Liver (tissue), 9 donors: ENCODE measurements around the gene PES1. TPM values are rescaled to one million over a fixed set of nuclear protein-coding genes. Genes with fewer than 3 reads are reported as not detected.
"Not testable (repeated sequence)": the region's sequence is repeated elsewhere in the genome, so short reads cannot be mapped to it uniquely, and the experiment has no call there.

Experiments
- DNase-seq: peaks from one replicate; pipeline ENCODE4 v3.0.0-alpha.2; 2017; ENCODE audit warnings: low spot score
- H3K27ac ChIP-seq, 2 donors: one replicate each; pipeline ENCODE4 v1.7.0; 2013; ENCODE audit warnings: inconsistent platforms in 2 of 2, low read length in 2 of 2, control low read depth in 1 of 2, low read depth in 1 of 2, mild to moderate bottlenecking in 1 of 2
- H3K27me3 ChIP-seq, 4 donors: one replicate each; pipeline versions ENCODE4 v1.6.1 to v1.7.0; 2013; ENCODE audit warnings: low read length in 3 of 4, inconsistent platforms in 1 of 4, mild to moderate bottlenecking in 1 of 4, moderate library complexity in 1 of 4; ENCODE audit not compliant: control insufficient read depth in 4 of 4, insufficient read depth in 4 of 4
- H3K36me3 ChIP-seq, 4 donors: one replicate each; pipeline versions ENCODE4 v1.6.1 to v1.7.0; 2013; ENCODE audit warnings: low read length in 3 of 4, mild to moderate bottlenecking in 3 of 4, low read depth in 1 of 4, moderate library complexity in 1 of 4; ENCODE audit not compliant: control insufficient read depth in 4 of 4, insufficient read depth in 3 of 4
- H3K4me1 ChIP-seq, 4 donors: one replicate each; pipeline versions ENCODE4 v1.6.1 to v1.7.0; 2013; ENCODE audit warnings: low read length in 3 of 4, mild to moderate bottlenecking in 3 of 4, moderate library complexity in 1 of 4; ENCODE audit not compliant: control insufficient read depth in 4 of 4, insufficient read depth in 4 of 4
- H3K4me3 ChIP-seq, 3 donors: one replicate each; pipeline versions ENCODE4 v1.6.1 to v1.7.0; 2013; ENCODE audit warnings: low read length in 3 of 3, control low read depth in 1 of 3, low read depth in 1 of 3, mild to moderate bottlenecking in 1 of 3
- H3K9ac ChIP-seq, 2 donors: one replicate each; pipeline ENCODE4 v1.7.0; 2013; ENCODE audit warnings: low read length in 2 of 2, mild to moderate bottlenecking in 2 of 2, moderate library complexity in 2 of 2, control low read depth in 1 of 2, low read depth in 1 of 2
- H3K9me3 ChIP-seq, 4 donors: one replicate each; pipeline versions ENCODE4 v1.6.1 to v1.7.0; 2013; ENCODE audit warnings: low read length in 3 of 4; ENCODE audit not compliant: control insufficient read depth in 4 of 4
- CTCF ChIP-seq: fragments of 150-350 bp; IDR thresholded peaks from 2 replicates; pipeline ENCODE4 v1.5.1; 2017; ENCODE audit warnings: improper control_type of control experiment, low read depth, low read length; ENCODE audit not compliant: missing input control
- FOXA1 ChIP-seq: IDR thresholded peaks from 2 replicates; pipeline ENCODE4 v1.6.1; 2016; ENCODE audit warnings: antibody characterized with exemption
- FOXA2 ChIP-seq: IDR thresholded peaks from 2 replicates; pipeline ENCODE4 v1.6.1; 2016; ENCODE audit warnings: antibody characterized with exemption
- GABPA ChIP-seq, 2 donors: IDR thresholded peaks in 1 of 2; conservative IDR thresholded peaks in 1 of 2; 2 replicates each; pipeline ENCODE4 v1.6.1; 2016; ENCODE audit warnings: antibody characterized with exemption in 2 of 2, mild to moderate bottlenecking in 1 of 2, moderate library complexity in 1 of 2
- HNF4A ChIP-seq, 2 donors: conservative IDR thresholded peaks; 2 replicates each; pipeline ENCODE4 v1.6.1; 2016; ENCODE audit warnings: antibody characterized with exemption in 2 of 2, mild to moderate bottlenecking in 2 of 2
- HNF4G ChIP-seq: IDR thresholded peaks from 2 replicates; pipeline ENCODE4 v1.6.1; 2016; ENCODE audit warnings: antibody characterized with exemption
- JUND ChIP-seq, 2 donors: IDR thresholded peaks; 2 replicates each; pipeline ENCODE4 v1.6.1; 2016; ENCODE audit warnings: antibody characterized with exemption in 2 of 2
- RAD21 ChIP-seq, 2 donors: IDR thresholded peaks; 2 replicates each; pipeline ENCODE4 v1.6.1; 2016; ENCODE audit warnings: antibody characterized with exemption in 2 of 2, mild to moderate bottlenecking in 2 of 2
- RXRA ChIP-seq, 2 donors: IDR thresholded peaks; 2 replicates each; pipeline ENCODE4 v1.6.1; 2017 to 2018; ENCODE audit warnings: antibody characterized with exemption in 2 of 2, mild to moderate bottlenecking in 1 of 2
- SP1 ChIP-seq: IDR thresholded peaks from 2 replicates; pipeline ENCODE4 v1.6.1; 2018; ENCODE audit warnings: antibody characterized with exemption, mild to moderate bottlenecking
- TAF1 ChIP-seq: conservative IDR thresholded peaks from 2 replicates; pipeline ENCODE4 v1.6.1; 2016; ENCODE audit warnings: antibody characterized with exemption, mild to moderate bottlenecking
- YY1 ChIP-seq: IDR thresholded peaks from 2 replicates; pipeline ENCODE4 v1.6.1; 2016; ENCODE audit warnings: antibody characterized with exemption, mild to moderate bottlenecking
- ZBTB33 ChIP-seq: IDR thresholded peaks from 2 replicates; pipeline ENCODE4 v1.6.1; 2016; ENCODE audit warnings: antibody characterized with exemption
- WGBS: extraction: QIAGEN DNeasy Blood & Tissue Kit; methylation state at CpG from one replicate; pipeline ENCODE4 v1.1.7; 2013; 5-methylcytosine and 5-hydroxymethylcytosine counted together
- polyA plus RNA-seq, 2 donors: library from polyadenylated mRNA; stranded (reverse) in 1 of 2; unstranded in 1 of 2; fragments of 200-250 nt in 1 of 2; fragments of >200 nt in 1 of 2; fragmentation: Nextera tagmentation in 1 of 2; extraction: Ambion mirVana in 1 of 2; gene quantifications; one replicate each; pipeline versions ENCODE4 v1.2.1 to v1.2.3, GENCODE V29; 2013 to 2015
- total RNA-seq, 2 donors: library from RNA; depleted of rRNA; stranded (reverse); fragments of >200 nt; gene quantifications; one replicate each; pipeline ENCODE4 v1.2.3, GENCODE V29; 2014
- donor health status: healthy.
- donor health status: healthy.
- donor health status: healthy.
- donor health status: healthy.
- donor health status: healthy.

Gene PES1
- total and polyA plus RNA-seq, 4 donors, result 20.0 to 33.1 (median 22.3) TPM

GRCh38 chr22:30634471-30635233, 42.9 kb upstream of the PES1 start:
- H3K4me3 ChIP-seq, result no peak overlapping the region

GRCh38 chr22:30631469-30631868, 39.8 kb upstream of the PES1 start:
- H3K27me3 ChIP-seq, H3K36me3 ChIP-seq, H3K4me3 ChIP-seq, DNase-seq, H3K9me3 ChIP-seq, H3K9ac ChIP-seq, H3K27ac ChIP-seq: not testable (repeated sequence)
- 94% methylated on average over 18 of the region's 31 CpGs for WGBS
- H3K4me1 ChIP-seq, result peaks cover 0 to 19% (median 8%) of the 10 kb centered on the region in 4 donors

More at GRCh38 chr22:30634471-30635233, 42.9 kb upstream of the PES1 start:
- DNase-seq, result peak; percentile 89
- Histone ChIP-seq H3K27me3 (no peaks in the 10 kb centered on the region), H3K27ac (peak overlapping the region; percentile 61 to 83), H3K9ac (no peak overlapping the region), H3K4me1 (peaks cover 0 to 25% (median 11%) of the 10 kb centered on the region in 4 donors), H3K36me3 (no peaks in the 10 kb centered on the region), H3K9me3 (no peaks in the 10 kb centered on the region)
- TF ChIP-seq CTCF, result peak; percentile 95
- TF ChIP-seq HNF4A (conservative IDR thresholded peaks at IDR 0.05), result peak in 1 of 2 donors; percentile 9
- no peak for TF ChIP-seq ZBTB33
- TF ChIP-seq RAD21 (IDR thresholded peaks at IDR 0.05), result peak; percentile 91 to 92
- TF ChIP-seq TAF1, result no peak
- peak in 1 of 2 donors; percentile 16 for TF ChIP-seq RXRA (IDR thresholded peaks at IDR 0.05)
- WGBS, result 15% methylated on average over 29 of the region's 29 CpGs

- Histone ChIP-seq H3K27me3 (no peaks in the 10 kb centered on the region), H3K9ac (no peak overlapping the region), H3K9me3 (no peaks in the 10 kb centered on the region), H3K36me3 (peaks cover 0 to 5% (median 0%) of the 10 kb centered on the region in 4 donors), H3K4me3 (no peak overlapping the region), H3K4me1 (no peaks in the 10 kb centered on the region), H3K27ac (no peak overlapping the region)
- TF ChIP-seq SP1 (no peak), YY1 (no peak), FOXA1 (no peak)
- 80% methylated on average over 4 of the region's 4 CpGs for WGBS
- DNase-seq, result no peak
These were observed 36.8 kb upstream of the PES1 start for GRCh38 chr22:30628491-30628890.

GRCh38 chr22:30627471-30627870, 35.8 kb upstream of the PES1 start:
- no peak for TF ChIP-seq HNF4A (conservative IDR thresholded peaks at IDR 0.05)
- no peak for TF ChIP-seq CTCF
- TF ChIP-seq GABPA (IDR thresholded peaks at IDR 0.05 in 1 of 2, conservative IDR thresholded peaks at IDR 0.05 in 1 of 2), result no peak
- TF ChIP-seq YY1, result no peak
- no peak for TF ChIP-seq ZBTB33
- TF ChIP-seq FOXA1, result no peak
- TF ChIP-seq RAD21 (IDR thresholded peaks at IDR 0.05), result no peak
- no peak for TF ChIP-seq FOXA2
- no peak for TF ChIP-seq SP1
- TF ChIP-seq JUND (IDR thresholded peaks at IDR 0.05), result no peak
- TF ChIP-seq RXRA (IDR thresholded peaks at IDR 0.05), result no peak
- no peak for TF ChIP-seq HNF4G
- 87% methylated on average over 5 of the region's 5 CpGs for WGBS
- Histone ChIP-seq H3K27me3 (no peaks in the 10 kb centered on the region), H3K36me3 (peaks cover 0 to 7% (median 0%) of the 10 kb centered on the region in 4 donors), H3K4me1 (no peaks in the 10 kb centered on the region), H3K9ac (no peak overlapping the region), H3K27ac (no peak overlapping the region), H3K9me3 (no peaks in the 10 kb centered on the region), H3K4me3 (no peak overlapping the region)
- no peak for DNase-seq
